Stimulated activated effector memory CD8-positive, alpha-beta T cell treated with anti-CD3 and anti-CD28 coated beads, Interleukin-12 subunit alpha, Interleukin-12 subunit beta, amount 100 ng/mL, for 72 hours (primary cell): ENCODE measurements around the gene TMEM132D.

Source experiments
- ATAC-seq: fragments of 150-1000 bp; cut with Tn5 transposase; 2 replicates; pipeline ENCODE4 v1.10.0; 2021
- DNase-seq, 2 donors: peaks; one replicate each; pipeline ENCODE4 v3.0.0; 2021 to 2022; ENCODE audit warnings: low spot score in 2 of 2
- H3K27ac Mint-ChIP-seq: one replicate; pipeline ENCODE4 v1.8.0; 2022; ENCODE audit warnings: mild to moderate bottlenecking, mixed read lengths
- H3K36me3 Mint-ChIP-seq: one replicate; pipeline ENCODE4 v1.8.0; 2022; ENCODE audit warnings: mild to moderate bottlenecking, mixed read lengths
- H3K4me1 Mint-ChIP-seq: one replicate; pipeline ENCODE4 v1.8.0; 2022; ENCODE audit warnings: mixed read lengths
- H3K4me3 Mint-ChIP-seq: one replicate; pipeline ENCODE4 v1.8.0; 2022; ENCODE audit warnings: mild to moderate bottlenecking, mixed read lengths
- H3K9me3 Mint-ChIP-seq: one replicate; pipeline ENCODE4 v1.8.0; 2022; ENCODE audit warnings: mixed read lengths

Gene TMEM132D

DNA sequence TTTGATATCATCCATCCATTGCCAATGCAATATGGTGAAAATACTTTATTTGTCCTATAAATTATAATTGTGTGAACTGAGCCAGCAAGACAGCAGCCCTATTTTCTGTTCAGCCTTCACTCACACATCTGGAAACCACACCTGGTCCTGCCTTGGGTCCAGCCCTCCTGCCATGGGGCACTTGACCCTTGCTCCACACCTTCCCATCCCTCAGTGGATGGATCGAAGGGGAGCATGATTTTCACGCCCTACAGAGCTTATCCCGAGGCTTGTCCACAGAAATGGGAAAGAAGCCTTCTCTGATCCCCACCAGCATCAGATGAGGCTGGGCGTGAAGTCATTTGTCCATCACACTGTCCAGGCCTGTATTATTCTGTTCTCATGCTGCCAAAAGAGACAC lies 10.1 kb downstream of the TMEM132D start:
- no peak overlapping the region for H3K27ac Mint-ChIP-seq
- ATAC-seq: no peak

GRCh38 chr12:129887101-129887500 lies 16.7 kb downstream of the TMEM132D start:
- Mint-ChIP-seq H3K4me1 (no peaks in the 10 kb centered on the region), H3K27ac (no peak overlapping the region), H3K36me3 (no peaks in the 10 kb centered on the region), H3K4me3 (no peak overlapping the region), H3K9me3 (peaks cover 2% of the 10 kb centered on the region)
- DNase-seq (no peak), ATAC-seq (no peak)

More for the DNA sequence above, 10.1 kb downstream of the TMEM132D start:
- DNase-seq: no peak
- H3K4me3 Mint-ChIP-seq: no peak overlapping the region
- no peaks in the 10 kb centered on the region for H3K36me3 Mint-ChIP-seq
- H3K9me3 Mint-ChIP-seq: peaks cover 6% of the 10 kb centered on the region
- no peaks in the 10 kb centered on the region for H3K4me1 Mint-ChIP-seq

- DNase-seq: no peak
- no peak for ATAC-seq
- Mint-ChIP-seq H3K4me3 (no peak overlapping the region), H3K36me3 (no peaks in the 10 kb centered on the region), H3K4me1 (no peaks in the 10 kb centered on the region), H3K9me3 (peaks cover 2% of the 10 kb centered on the region), H3K27ac (no peak overlapping the region)
These were observed 17.3 kb downstream of the TMEM132D start for GRCh38 chr12:129886541-129886940.

GRCh38 chr12:129885287-129885686 lies 18.5 kb downstream of the TMEM132D start:
- Mint-ChIP-seq H3K4me3 (no peak overlapping the region), H3K36me3 (no peaks in the 10 kb centered on the region), H3K27ac (no peak overlapping the region), H3K4me1 (no peaks in the 10 kb centered on the region), H3K9me3 (peaks cover 2% of the 10 kb centered on the region)
- no peak for ATAC-seq
- DNase-seq: no peak

DNA sequence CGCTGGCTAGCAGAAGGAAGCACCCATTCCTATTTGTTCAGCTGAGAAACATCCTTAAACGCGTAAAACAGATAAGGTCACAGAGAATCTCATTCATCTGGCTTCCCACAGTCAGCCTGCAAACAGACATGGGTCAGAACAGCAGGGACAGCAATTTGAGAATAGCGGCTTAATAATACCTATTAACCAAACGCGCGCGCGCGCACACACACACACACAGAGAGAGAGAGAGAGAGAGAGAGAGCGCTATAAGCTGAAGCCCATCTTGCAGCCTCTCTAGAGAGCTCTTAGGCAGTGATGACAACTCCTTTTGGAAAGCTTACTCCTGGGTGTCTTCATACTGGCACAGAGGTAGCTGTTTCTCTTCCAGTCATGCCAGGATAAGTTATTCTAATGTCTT lies 26.4 kb downstream of the TMEM132D start:
- DNase-seq (no peak), ATAC-seq (no peak)
- H3K9me3 Mint-ChIP-seq: peaks cover 16% of the 10 kb centered on the region
- no peak overlapping the region for H3K4me3 Mint-ChIP-seq
- no peaks in the 10 kb centered on the region for H3K4me1 Mint-ChIP-seq
- no peak overlapping the region for H3K27ac Mint-ChIP-seq
- H3K36me3 Mint-ChIP-seq: no peaks in the 10 kb centered on the region

DNA sequence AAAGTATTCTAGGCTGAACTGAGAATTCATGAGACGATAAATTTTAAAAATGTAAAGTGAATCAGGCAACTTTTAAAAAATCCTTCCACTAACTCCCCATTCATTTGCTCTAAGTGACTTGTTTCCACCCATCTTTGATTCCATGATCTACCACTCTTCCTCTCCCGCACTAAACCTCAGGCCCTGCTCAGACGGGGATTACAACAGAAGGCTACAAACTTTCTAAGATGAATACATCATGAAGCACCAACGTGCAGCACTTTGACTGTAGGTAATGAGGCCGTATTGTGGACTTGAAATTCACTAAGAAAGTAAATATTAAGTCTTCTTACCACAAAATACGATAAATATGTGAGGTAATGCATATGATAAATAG lies 30.0 kb downstream of the TMEM132D start:
- ATAC-seq (no peak), DNase-seq (no peak)
- H3K36me3 Mint-ChIP-seq: no peaks in the 10 kb centered on the region
- no peak overlapping the region for H3K4me3 Mint-ChIP-seq
- H3K27ac Mint-ChIP-seq: no peak overlapping the region
- H3K9me3 Mint-ChIP-seq: peaks cover 11% of the 10 kb centered on the region
- no peaks in the 10 kb centered on the region for H3K4me1 Mint-ChIP-seq

- ATAC-seq: no peak
- no peaks in the 10 kb centered on the region for H3K36me3 Mint-ChIP-seq
- peaks cover 11% of the 10 kb centered on the region for H3K9me3 Mint-ChIP-seq
- H3K4me1 Mint-ChIP-seq: no peaks in the 10 kb centered on the region
- no peak overlapping the region for H3K27ac Mint-ChIP-seq
- no peak overlapping the region for H3K4me3 Mint-ChIP-seq
- no peak for DNase-seq
These were observed 30.6 kb downstream of the TMEM132D start for GRCh38 chr12:129873111-129873832.

- H3K9me3 Mint-ChIP-seq: peaks cover 11% of the 10 kb centered on the region
- H3K27ac Mint-ChIP-seq: no peak overlapping the region
- DNase-seq (no peak), ATAC-seq (no peak)
- H3K4me1 Mint-ChIP-seq: no peaks in the 10 kb centered on the region
- no peak overlapping the region for H3K4me3 Mint-ChIP-seq
- no peaks in the 10 kb centered on the region for H3K36me3 Mint-ChIP-seq
These were observed 31.5 kb downstream of the TMEM132D start for GRCh38 chr12:129871991-129872972.

DNA sequence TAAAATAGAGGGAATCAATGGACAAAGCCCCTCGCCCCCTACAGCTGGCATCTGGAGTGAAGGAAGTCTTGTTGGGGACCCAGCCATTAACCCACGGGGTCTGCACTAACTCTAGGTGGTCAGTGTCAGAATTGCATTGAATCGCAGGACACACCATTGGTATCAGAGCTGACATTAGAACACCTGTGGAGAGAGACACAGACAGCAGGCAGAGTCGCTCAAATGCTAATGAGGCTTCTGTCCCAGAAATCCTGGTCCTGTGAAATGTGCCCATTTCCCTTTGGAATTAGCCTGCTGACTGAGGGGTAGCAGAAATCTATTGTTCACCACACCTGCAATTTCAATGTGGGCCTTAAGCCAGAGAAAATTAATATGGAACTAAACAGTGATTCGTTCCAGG lies 33.0 kb downstream of the TMEM132D start:
- Mint-ChIP-seq H3K4me1 (no peaks in the 10 kb centered on the region), H3K36me3 (no peaks in the 10 kb centered on the region), H3K4me3 (no peak overlapping the region), H3K27ac (no peak overlapping the region), H3K9me3 (peaks cover 6% of the 10 kb centered on the region)
- ATAC-seq: no peak
- DNase-seq: no peak

DNA sequence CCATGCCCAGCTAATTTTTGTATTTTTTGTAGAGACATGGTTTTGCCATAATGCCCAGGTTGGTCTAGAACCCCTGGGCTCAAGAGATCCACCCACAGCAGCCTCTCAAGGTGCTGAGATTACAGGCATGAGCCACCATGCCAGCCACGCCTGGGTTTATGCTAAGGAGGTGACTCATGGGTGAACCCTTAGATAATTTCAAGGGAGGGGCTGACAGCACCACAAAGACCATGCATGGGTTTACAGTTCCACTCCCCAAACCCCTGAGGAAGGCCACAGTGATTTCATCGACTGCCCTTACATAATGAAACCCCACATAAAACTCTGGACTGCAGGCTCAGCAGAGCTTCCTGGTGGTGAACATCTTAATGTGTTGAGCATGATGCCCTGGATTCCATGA lies 33.7 kb downstream of the TMEM132D start:
- ATAC-seq: no peak
- no peak overlapping the region for H3K27ac Mint-ChIP-seq
- H3K4me3 Mint-ChIP-seq: no peak overlapping the region
- H3K9me3 Mint-ChIP-seq: peaks cover 2% of the 10 kb centered on the region
- no peaks in the 10 kb centered on the region for H3K36me3 Mint-ChIP-seq
- no peaks in the 10 kb centered on the region for H3K4me1 Mint-ChIP-seq
- DNase-seq: no peak

DNA sequence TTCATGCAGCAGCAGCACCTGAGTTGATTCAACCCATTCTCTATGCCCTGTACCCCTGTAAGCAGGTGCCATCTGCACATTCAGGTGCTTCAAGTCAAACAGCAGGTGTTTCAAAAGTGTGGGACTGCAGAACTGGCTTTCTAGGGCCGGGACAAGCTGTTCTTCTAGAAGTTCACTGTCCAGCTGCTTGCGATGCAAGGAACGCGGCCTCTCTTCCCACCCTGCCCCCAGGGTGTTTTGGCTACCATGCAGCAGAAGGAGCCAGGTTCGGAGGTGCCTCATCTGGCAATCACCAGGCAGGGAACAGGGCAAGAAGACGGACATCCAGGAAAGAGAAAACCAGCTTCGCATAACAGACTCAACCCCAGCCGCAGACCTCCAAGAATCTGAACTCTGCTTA lies 35.2 kb downstream of the TMEM132D start:
- no peak overlapping the region for H3K4me3 Mint-ChIP-seq
- ATAC-seq: no peak
- no peaks in the 10 kb centered on the region for H3K4me1 Mint-ChIP-seq
- H3K27ac Mint-ChIP-seq: no peak overlapping the region
- peaks cover 2% of the 10 kb centered on the region for H3K9me3 Mint-ChIP-seq
- H3K36me3 Mint-ChIP-seq: no peaks in the 10 kb centered on the region
- no peak for DNase-seq

DNA sequence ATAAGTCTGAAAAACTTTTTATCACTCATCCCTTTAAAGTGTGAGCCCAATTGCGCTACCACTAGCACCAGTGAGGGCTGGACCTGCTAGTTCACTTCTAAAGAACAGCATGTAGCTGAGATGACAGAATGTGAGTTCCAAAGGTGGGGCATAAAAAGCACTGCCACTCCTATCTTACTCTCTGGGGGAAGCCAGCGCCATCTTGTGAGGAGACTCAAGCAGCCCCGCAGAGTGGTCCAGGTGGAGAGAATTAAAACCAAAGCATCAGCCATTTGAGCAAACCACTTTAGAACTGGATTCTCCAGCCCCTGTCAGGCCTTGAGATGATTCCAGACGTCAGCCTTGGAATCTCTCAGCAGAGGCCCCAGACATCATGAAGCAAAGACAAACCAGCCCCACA lies 39.9 kb downstream of the TMEM132D start:
- H3K9me3 Mint-ChIP-seq: no peaks in the 10 kb centered on the region
- H3K4me3 Mint-ChIP-seq: no peak overlapping the region
- ATAC-seq (no peak), DNase-seq (no peak)
- no peaks in the 10 kb centered on the region for H3K36me3 Mint-ChIP-seq
- H3K4me1 Mint-ChIP-seq: no peaks in the 10 kb centered on the region
- H3K27ac Mint-ChIP-seq: no peak overlapping the region

- H3K36me3 Mint-ChIP-seq: no peaks in the 10 kb centered on the region
- no peak for ATAC-seq
- no peaks in the 10 kb centered on the region for H3K9me3 Mint-ChIP-seq
- H3K27ac Mint-ChIP-seq: no peak overlapping the region
- H3K4me3 Mint-ChIP-seq: no peak overlapping the region
- no peak for DNase-seq
- no peaks in the 10 kb centered on the region for H3K4me1 Mint-ChIP-seq
These were observed 41.2 kb downstream of the TMEM132D start for GRCh38 chr12:129862561-129863175.

GRCh38 chr12:129861951-129862350 lies 41.9 kb downstream of the TMEM132D start:
- H3K4me1 Mint-ChIP-seq: no peaks in the 10 kb centered on the region
- H3K9me3 Mint-ChIP-seq: no peaks in the 10 kb centered on the region
- no peak overlapping the region for H3K4me3 Mint-ChIP-seq
- no peak overlapping the region for H3K27ac Mint-ChIP-seq
- DNase-seq: no peak
- no peak for ATAC-seq
- no peaks in the 10 kb centered on the region for H3K36me3 Mint-ChIP-seq

GRCh38 chr12:129854591-129854990 lies 49.2 kb downstream of the TMEM132D start:
- Mint-ChIP-seq H3K36me3 (no peaks in the 10 kb centered on the region), H3K4me3 (no peak overlapping the region), H3K9me3 (no peaks in the 10 kb centered on the region), H3K27ac (no peak overlapping the region), H3K4me1 (no peaks in the 10 kb centered on the region)
- no peak for DNase-seq
- ATAC-seq: no peak
